ENCODE data around the gene ERN2. TPM values are rescaled to one million over a fixed set of nuclear protein-coding genes. Genes with fewer than 3 reads are reported as not detected.

ERN2 gene
- total RNA-seq, 1 experiment from 2014 or later: 1.8 TPM

DNA sequence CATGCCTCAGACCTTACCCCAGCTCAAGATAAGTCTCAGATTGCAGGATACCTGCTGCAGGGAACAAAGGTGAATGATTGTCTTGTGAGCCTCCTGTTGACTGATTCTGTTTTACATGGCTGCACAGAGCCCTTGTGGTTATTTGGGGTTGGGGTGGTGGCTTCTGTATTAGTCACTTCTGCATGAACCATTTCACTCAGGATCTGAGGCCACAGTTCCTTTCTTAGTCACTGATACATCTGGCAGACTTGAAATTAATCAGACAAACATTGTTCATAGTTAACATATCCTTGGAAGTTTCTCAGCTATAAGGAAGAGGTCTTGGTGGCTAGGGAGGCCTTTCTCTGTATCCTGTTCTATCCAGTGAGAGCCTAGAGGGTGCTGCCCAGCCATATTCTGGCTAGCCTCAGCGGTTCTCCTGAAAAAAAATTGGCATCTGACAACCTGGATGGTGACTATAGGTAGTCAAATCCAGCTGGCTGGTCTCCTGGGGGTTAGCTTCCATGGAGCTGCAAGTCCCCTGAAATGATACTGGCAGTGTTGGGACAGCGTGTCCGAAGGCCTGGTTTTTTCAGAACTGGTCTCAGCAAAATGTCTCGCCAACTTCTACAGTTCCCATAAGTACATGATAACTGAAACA, 42.8 kb downstream of the ERN2 start (continued):
- TF ChIP-seq, protein P1, sequence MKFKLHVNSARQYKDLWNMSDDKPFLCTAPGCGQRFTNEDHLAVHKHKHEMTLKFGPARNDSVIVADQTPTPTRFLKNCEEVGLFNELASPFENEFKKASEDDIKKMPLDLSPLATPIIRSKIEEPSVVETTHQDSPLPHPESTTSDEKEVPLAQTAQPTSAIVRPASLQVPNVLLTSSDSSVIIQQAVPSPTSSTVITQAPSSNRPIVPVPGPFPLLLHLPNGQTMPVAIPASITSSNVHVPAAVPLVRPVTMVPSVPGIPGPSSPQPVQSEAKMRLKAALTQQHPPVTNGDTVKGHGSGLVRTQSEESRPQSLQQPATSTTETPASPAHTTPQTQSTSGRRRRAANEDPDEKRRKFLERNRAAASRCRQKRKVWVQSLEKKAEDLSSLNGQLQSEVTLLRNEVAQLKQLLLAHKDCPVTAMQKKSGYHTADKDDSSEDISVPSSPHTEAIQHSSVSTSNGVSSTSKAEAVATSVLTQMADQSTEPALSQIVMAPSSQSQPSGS (CRISPR knock-in tag; IDR thresholded peaks at IDR 0.05; ENCODE audit: borderline replicate concordance, low read depth): no peak
- TF ChIP-seq SMAD4 (CRISPR knock-in tag; IDR thresholded peaks at IDR 0.05): no peak

DNA sequence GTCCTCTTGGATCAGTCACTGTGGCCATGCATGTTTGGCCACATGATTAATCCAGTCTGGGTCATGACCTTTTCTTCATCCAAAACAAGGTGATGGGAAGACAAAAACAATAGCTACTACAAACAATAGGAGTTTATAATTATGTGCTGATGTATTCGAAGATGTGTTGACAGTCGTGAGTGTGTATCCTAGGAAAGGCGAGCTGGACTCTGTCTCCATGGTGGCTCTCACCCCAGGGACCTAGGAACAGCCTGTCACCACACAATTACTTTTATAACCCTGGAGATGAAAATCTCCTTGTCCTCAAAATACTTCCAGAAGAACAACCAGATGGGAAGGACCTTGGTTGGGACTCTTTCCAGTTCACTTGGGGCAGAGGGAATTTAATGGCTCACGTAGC, 44.1 kb downstream of the ERN2 start:
- no peak for ATAC-seq
- H3K36me3 Mint-ChIP-seq: peaks cover 45% of the 10 kb centered on the region
- H3K4me1 Mint-ChIP-seq: no peaks in the 10 kb centered on the region
- no peak for TF ChIP-seq TCF7 (CRISPR knock-in tag; IDR thresholded peaks at IDR 0.05; ENCODE audit: low read depth)
- TF ChIP-seq, protein P2, sequence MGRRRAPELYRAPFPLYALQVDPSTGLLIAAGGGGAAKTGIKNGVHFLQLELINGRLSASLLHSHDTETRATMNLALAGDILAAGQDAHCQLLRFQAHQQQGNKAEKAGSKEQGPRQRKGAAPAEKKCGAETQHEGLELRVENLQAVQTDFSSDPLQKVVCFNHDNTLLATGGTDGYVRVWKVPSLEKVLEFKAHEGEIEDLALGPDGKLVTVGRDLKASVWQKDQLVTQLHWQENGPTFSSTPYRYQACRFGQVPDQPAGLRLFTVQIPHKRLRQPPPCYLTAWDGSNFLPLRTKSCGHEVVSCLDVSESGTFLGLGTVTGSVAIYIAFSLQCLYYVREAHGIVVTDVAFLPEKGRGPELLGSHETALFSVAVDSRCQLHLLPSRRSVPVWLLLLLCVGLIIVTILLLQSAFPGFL (CRISPR knock-in tag; IDR thresholded peaks at IDR 0.05; ENCODE audit: borderline replicate concordance): no peak
- no peak for TF ChIP-seq NR1H2 (CRISPR knock-in tag; IDR thresholded peaks at IDR 0.05)
- TF ChIP-seq, protein P3, sequence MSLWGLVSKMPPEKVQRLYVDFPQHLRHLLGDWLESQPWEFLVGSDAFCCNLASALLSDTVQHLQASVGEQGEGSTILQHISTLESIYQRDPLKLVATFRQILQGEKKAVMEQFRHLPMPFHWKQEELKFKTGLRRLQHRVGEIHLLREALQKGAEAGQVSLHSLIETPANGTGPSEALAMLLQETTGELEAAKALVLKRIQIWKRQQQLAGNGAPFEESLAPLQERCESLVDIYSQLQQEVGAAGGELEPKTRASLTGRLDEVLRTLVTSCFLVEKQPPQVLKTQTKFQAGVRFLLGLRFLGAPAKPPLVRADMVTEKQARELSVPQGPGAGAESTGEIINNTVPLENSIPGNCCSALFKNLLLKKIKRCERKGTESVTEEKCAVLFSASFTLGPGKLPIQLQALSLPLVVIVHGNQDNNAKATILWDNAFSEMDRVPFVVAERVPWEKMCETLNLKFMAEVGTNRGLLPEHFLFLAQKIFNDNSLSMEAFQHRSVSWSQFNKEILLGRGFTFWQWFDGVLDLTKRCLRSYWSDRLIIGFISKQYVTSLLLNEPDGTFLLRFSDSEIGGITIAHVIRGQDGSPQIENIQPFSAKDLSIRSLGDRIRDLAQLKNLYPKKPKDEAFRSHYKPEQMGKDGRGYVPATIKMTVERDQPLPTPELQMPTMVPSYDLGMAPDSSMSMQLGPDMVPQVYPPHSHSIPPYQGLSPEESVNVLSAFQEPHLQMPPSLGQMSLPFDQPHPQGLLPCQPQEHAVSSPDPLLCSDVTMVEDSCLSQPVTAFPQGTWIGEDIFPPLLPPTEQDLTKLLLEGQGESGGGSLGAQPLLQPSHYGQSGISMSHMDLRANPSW (CRISPR knock-in tag; conservative IDR thresholded peaks at IDR 0.05; ENCODE audit: low read depth): no peak
- TF ChIP-seq FOXK1 (CRISPR knock-in tag; IDR thresholded peaks at IDR 0.05): no peak
- TF ChIP-seq MXD4 (CRISPR knock-in tag; IDR thresholded peaks at IDR 0.05; ENCODE audit: borderline replicate concordance): no peak
- no peak for TF ChIP-seq KAT7 (CRISPR knock-in tag; IDR thresholded peaks at IDR 0.05; ENCODE audit: borderline replicate concordance)
- TF ChIP-seq, protein P4, sequence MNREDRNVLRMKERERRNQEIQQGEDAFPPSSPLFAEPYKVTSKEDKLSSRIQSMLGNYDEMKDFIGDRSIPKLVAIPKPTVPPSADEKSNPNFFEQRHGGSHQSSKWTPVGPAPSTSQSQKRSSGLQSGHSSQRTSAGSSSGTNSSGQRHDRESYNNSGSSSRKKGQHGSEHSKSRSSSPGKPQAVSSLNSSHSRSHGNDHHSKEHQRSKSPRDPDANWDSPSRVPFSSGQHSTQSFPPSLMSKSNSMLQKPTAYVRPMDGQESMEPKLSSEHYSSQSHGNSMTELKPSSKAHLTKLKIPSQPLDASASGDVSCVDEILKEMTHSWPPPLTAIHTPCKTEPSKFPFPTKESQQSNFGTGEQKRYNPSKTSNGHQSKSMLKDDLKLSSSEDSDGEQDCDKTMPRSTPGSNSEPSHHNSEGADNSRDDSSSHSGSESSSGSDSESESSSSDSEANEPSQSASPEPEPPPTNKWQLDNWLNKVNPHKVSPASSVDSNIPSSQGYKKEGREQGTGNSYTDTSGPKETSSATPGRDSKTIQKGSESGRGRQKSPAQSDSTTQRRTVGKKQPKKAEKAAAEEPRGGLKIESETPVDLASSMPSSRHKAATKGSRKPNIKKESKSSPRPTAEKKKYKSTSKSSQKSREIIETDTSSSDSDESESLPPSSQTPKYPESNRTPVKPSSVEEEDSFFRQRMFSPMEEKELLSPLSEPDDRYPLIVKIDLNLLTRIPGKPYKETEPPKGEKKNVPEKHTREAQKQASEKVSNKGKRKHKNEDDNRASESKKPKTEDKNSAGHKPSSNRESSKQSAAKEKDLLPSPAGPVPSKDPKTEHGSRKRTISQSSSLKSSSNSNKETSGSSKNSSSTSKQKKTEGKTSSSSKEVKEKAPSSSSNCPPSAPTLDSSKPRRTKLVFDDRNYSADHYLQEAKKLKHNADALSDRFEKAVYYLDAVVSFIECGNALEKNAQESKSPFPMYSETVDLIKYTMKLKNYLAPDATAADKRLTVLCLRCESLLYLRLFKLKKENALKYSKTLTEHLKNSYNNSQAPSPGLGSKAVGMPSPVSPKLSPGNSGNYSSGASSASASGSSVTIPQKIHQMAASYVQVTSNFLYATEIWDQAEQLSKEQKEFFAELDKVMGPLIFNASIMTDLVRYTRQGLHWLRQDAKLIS (CRISPR knock-in tag; IDR thresholded peaks at IDR 0.05; ENCODE audit: borderline replicate concordance): no peak
- no peak for TF ChIP-seq PRRX2 (CRISPR knock-in tag; IDR thresholded peaks at IDR 0.05)
- no peak overlapping the region for H3K27ac Mint-ChIP-seq
- no peaks in the 10 kb centered on the region for H3K9me3 Mint-ChIP-seq
- ChIA-PET POLR2A (no interaction called here), CTCF (no interaction called here)
- H3K4me3 Mint-ChIP-seq: no peak overlapping the region
- H3K27me3 Mint-ChIP-seq (ENCODE audit: low read depth): no peaks in the 10 kb centered on the region
- DNase-seq (ENCODE audit: low spot score): no peak

DNA sequence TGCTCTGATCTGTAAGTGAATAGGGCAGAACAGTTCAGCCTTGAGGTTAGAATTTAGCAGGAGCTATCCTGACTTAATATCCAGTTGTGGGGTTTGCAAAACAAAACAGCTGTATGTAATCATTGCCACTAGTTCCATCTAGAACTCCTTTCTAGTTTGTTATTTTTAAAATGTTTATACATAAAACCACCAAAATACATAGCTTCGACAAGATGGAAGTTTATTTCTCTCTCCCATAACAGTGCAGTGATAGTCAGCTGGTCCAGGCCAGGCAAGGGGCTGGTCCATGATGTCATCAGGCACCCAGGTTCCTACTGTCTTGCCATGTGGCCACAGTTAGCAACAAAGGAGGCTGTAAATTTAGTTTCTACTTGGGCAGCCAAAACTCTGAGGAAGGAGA, 44.8 kb downstream of the ERN2 start:
- Mint-ChIP-seq H3K9me3 (no peaks in the 10 kb centered on the region), H3K4me3 (no peak overlapping the region), H3K27me3 (ENCODE audit: low read depth) (no peaks in the 10 kb centered on the region), H3K36me3 (peaks cover 49% of the 10 kb centered on the region), H3K4me1 (no peaks in the 10 kb centered on the region), H3K27ac (no peak overlapping the region)
- ATAC-seq: no peak
- TF ChIP-seq HMGA2 (CRISPR knock-in tag; IDR thresholded peaks at IDR 0.05) (no peak), ZNF232 (CRISPR knock-in tag; IDR thresholded peaks at IDR 0.05) (no peak), ZNF671 (CRISPR knock-in tag; IDR thresholded peaks at IDR 0.05) (no peak), CREM (CRISPR knock-in tag; IDR thresholded peaks at IDR 0.05) (no peak), FOXK1 (CRISPR knock-in tag; IDR thresholded peaks at IDR 0.05) (no peak), ZBTB21 (CRISPR knock-in tag; IDR thresholded peaks at IDR 0.05; ENCODE audit: borderline replicate concordance) (no peak), ZNF396 (CRISPR knock-in tag; IDR thresholded peaks at IDR 0.05; ENCODE audit: borderline replicate concordance) (no peak)
- TF ChIP-seq, protein P5, sequence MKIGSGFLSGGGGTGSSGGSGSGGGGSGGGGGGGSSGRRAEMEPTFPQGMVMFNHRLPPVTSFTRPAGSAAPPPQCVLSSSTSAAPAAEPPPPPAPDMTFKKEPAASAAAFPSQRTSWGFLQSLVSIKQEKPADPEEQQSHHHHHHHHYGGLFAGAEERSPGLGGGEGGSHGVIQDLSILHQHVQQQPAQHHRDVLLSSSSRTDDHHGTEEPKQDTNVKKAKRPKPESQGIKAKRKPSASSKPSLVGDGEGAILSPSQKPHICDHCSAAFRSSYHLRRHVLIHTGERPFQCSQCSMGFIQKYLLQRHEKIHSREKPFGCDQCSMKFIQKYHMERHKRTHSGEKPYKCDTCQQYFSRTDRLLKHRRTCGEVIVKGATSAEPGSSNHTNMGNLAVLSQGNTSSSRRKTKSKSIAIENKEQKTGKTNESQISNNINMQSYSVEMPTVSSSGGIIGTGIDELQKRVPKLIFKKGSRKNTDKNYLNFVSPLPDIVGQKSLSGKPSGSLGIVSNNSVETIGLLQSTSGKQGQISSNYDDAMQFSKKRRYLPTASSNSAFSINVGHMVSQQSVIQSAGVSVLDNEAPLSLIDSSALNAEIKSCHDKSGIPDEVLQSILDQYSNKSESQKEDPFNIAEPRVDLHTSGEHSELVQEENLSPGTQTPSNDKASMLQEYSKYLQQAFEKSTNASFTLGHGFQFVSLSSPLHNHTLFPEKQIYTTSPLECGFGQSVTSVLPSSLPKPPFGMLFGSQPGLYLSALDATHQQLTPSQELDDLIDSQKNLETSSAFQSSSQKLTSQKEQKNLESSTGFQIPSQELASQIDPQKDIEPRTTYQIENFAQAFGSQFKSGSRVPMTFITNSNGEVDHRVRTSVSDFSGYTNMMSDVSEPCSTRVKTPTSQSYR (CRISPR knock-in tag; IDR thresholded peaks at IDR 0.05): no peak
- TF ChIP-seq, protein P6, sequence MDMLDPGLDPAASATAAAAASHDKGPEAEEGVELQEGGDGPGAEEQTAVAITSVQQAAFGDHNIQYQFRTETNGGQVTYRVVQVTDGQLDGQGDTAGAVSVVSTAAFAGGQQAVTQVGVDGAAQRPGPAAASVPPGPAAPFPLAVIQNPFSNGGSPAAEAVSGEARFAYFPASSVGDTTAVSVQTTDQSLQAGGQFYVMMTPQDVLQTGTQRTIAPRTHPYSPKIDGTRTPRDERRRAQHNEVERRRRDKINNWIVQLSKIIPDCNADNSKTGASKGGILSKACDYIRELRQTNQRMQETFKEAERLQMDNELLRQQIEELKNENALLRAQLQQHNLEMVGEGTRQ (CRISPR knock-in tag; IDR thresholded peaks at IDR 0.05): no peak
- TF ChIP-seq, protein P7, sequence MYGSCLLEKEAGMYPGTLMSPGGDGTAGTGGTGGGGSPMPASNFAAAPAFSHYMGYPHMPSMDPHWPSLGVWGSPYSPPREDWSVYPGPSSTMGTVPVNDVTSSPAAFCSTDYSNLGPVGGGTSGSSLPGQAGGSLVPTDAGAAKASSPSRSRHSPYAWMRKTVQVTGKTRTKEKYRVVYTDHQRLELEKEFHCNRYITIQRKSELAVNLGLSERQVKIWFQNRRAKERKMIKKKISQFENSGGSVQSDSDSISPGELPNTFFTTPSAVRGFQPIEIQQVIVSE (CRISPR knock-in tag; IDR thresholded peaks at IDR 0.05; ENCODE audit: borderline replicate concordance): no peak
- no peak for DNase-seq (ENCODE audit: low spot score)
- ChIA-PET POLR2A (no interaction called here), CTCF (no interaction called here)

Measured in WTC11 (cell line).